Loucy (cell line): ENCODE results near the gene SPINT2.

ENCODE experiments used
- H2AFZ ChIP-seq: fragments of 200-600 bp; sonication (generic); 2 replicates; pipeline ENCODE4 v1.6.0; 2016; ENCODE audit warnings: antibody characterized with exemption, mild to moderate bottlenecking, low read length, moderate library complexity
- H3F3A ChIP-seq: fragments of 200-600 bp; 2 replicates; pipeline ENCODE4 v1.6.0; 2016; ENCODE audit warnings: antibody characterized with exemption, low read depth, mild to moderate bottlenecking
- H3K27me3 ChIP-seq: fragments of 200-600 bp; sonication (generic); 2 replicates; pipeline ENCODE4 v1.6.1; 2014; ENCODE audit warnings: low read length, mild to moderate bottlenecking; ENCODE audit not compliant: insufficient read depth, poor library complexity, severe bottlenecking
- H3K36me3 ChIP-seq: fragments of 200-600 bp; sonication (generic); 2 replicates; pipeline ENCODE4 v1.6.1; 2016; ENCODE audit warnings: low read length; ENCODE audit not compliant: insufficient read depth
- H3K4me1 ChIP-seq: fragments of 200-600 bp; sonication (generic); 2 replicates; pipeline ENCODE4 v1.5.1; 2014; ENCODE audit warnings: low read length, mild to moderate bottlenecking; ENCODE audit not compliant: insufficient read depth, poor library complexity, severe bottlenecking
- H3K4me2 ChIP-seq: fragments of 200-600 bp; sonication (generic); 2 replicates; pipeline ENCODE4 v1.6.0; 2014; ENCODE audit warnings: antibody characterized with exemption, low read length, low read depth, mild to moderate bottlenecking; ENCODE audit not compliant: poor library complexity, severe bottlenecking
- H3K4me3 ChIP-seq: fragments of 200-600 bp; sonication (generic); 2 replicates; pipeline ENCODE4 v1.5.1; 2014; ENCODE audit warnings: low read length, mild to moderate bottlenecking, mixed read lengths; ENCODE audit not compliant: poor library complexity, severe bottlenecking
- H3K79me2 ChIP-seq: fragments of 200-600 bp; sonication (generic); 2 replicates; pipeline ENCODE4 v1.6.1; 2014; ENCODE audit warnings: low read length; ENCODE audit not compliant: insufficient read depth
- H3K9ac ChIP-seq: fragments of 200-600 bp; sonication (generic); 2 replicates; pipeline ENCODE4 v1.6.0; 2014; ENCODE audit warnings: mild to moderate bottlenecking, low read depth, low read length, moderate library complexity; ENCODE audit not compliant: poor library complexity, severe bottlenecking
- H3K9me2 ChIP-seq: fragments of 200-600 bp; sonication (generic); replicated peaks from 2 replicates; pipeline ENCODE4 v1.6.1; 2016; ENCODE audit warnings: low read depth, low read length, mixed read lengths
- H3K9me3 ChIP-seq: fragments of 200-600 bp; sonication (generic); 2 replicates; pipeline ENCODE4 v1.6.1; 2014; ENCODE audit warnings: mild to moderate bottlenecking, antibody characterized with exemption, low read length, low read depth; ENCODE audit not compliant: insufficient read depth
- H4K20me1 ChIP-seq: fragments of 200-600 bp; sonication (generic); 2 replicates; pipeline ENCODE4 v1.6.0; 2014; ENCODE audit warnings: antibody characterized with exemption, low read length, mild to moderate bottlenecking; ENCODE audit not compliant: insufficient read depth, poor library complexity, severe bottlenecking
- EZH2phosphoT487 ChIP-seq: fragments of 200-600 bp; IDR thresholded peaks from 2 replicates; pipeline ENCODE4 v1.6.1; 2018; ENCODE audit warnings: antibody characterized with exemption, mild to moderate bottlenecking, moderate library complexity, borderline replicate concordance
- TF ChIP-seq, protein P1 (sequence below): fragments of 200-600 bp; sonication (generic); conservative IDR thresholded peaks from 2 replicates; pipeline ENCODE4 v1.5.1; 2014; ENCODE audit warnings: mild to moderate bottlenecking, antibody characterized with exemption, low read length

Gene SPINT2

DNA sequence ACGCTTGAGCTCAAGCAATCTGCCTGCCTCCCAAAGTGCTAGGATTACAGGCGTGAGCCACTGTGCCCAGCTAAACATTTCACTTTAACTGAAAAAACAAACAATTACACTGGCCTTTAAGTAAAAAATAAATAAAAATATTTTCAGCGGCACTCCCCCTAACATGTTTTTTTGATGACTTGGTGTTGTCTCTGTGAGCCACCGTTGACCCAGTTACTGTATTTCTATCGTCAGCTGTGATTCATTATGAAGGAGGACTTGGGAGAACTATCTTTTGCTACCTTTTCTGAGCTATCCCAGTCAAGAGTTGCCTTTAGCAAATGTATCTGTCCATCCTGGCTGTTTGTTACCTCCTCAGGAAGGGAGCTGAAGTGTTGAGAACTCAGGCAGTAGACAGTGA lies 21.2 kb downstream of the SPINT2 start:
- no peaks in the 10 kb centered on the region for H3K27me3 ChIP-seq
- H2AFZ ChIP-seq: no peak overlapping the region
- H3K4me1 ChIP-seq: peaks cover 20% of the 10 kb centered on the region
- no peak overlapping the region for H3K4me3 ChIP-seq
- H3K4me2 ChIP-seq: no peak overlapping the region
- H3K36me3 ChIP-seq: peaks cover 64% of the 10 kb centered on the region; the same call in 1 of the 2 replicates
- no peaks in the 10 kb centered on the region for H3K9me3 ChIP-seq
- H3K9me2 ChIP-seq: no peaks in the 10 kb centered on the region
- peaks cover 6% of the 10 kb centered on the region for H4K20me1 ChIP-seq
- TF ChIP-seq EZH2phosphoT487: no peak
- TF ChIP-seq, protein P1, sequence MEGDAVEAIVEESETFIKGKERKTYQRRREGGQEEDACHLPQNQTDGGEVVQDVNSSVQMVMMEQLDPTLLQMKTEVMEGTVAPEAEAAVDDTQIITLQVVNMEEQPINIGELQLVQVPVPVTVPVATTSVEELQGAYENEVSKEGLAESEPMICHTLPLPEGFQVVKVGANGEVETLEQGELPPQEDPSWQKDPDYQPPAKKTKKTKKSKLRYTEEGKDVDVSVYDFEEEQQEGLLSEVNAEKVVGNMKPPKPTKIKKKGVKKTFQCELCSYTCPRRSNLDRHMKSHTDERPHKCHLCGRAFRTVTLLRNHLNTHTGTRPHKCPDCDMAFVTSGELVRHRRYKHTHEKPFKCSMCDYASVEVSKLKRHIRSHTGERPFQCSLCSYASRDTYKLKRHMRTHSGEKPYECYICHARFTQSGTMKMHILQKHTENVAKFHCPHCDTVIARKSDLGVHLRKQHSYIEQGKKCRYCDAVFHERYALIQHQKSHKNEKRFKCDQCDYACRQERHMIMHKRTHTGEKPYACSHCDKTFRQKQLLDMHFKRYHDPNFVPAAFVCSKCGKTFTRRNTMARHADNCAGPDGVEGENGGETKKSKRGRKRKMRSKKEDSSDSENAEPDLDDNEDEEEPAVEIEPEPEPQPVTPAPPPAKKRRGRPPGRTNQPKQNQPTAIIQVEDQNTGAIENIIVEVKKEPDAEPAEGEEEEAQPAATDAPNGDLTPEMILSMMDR: no peak
- H3K9ac ChIP-seq: no peak overlapping the region
- no peaks in the 10 kb centered on the region for H3F3A ChIP-seq
- H3K79me2 ChIP-seq: peaks cover 39% of the 10 kb centered on the region; the same call in 1 of the 2 replicates

DNA sequence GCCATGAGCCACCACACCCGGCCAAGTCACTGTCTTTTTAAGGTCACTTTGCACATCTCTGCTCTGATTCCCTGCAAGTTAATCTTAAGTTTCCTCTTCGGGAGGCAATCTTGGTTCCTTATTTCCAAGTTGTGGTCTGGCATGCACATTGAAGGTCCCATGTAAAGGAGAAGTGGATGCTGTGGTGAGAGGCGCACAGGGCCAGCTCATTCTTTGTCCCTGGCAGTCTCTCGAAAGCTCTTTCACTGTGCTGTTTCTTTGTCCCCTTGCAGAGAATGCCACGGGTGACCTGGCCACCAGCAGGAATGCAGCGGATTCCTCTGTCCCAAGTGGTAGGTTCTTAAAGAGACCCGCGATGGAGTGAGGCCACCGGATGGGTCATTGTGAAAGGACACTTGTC lies 23.2 kb downstream of the SPINT2 start:
- Histone ChIP-seq H3K9me2 (no peaks in the 10 kb centered on the region), H2AFZ (no peak overlapping the region), H3K9ac (no peak overlapping the region), H3K4me2 (no peak overlapping the region), H3K9me3 (no peaks in the 10 kb centered on the region), H3K27me3 (no peaks in the 10 kb centered on the region), H3F3A (no peaks in the 10 kb centered on the region), H3K4me3 (no peak overlapping the region), H3K4me1 (peaks cover 2% of the 10 kb centered on the region), H3K79me2 (peaks cover 19% of the 10 kb centered on the region; the same call in 1 of the 2 replicates), H4K20me1 (no peaks in the 10 kb centered on the region), H3K36me3 (peaks cover 81% of the 10 kb centered on the region; the same call in 1 of the 2 replicates)
- TF ChIP-seq, protein P1: no peak
- no peak for TF ChIP-seq EZH2phosphoT487

DNA sequence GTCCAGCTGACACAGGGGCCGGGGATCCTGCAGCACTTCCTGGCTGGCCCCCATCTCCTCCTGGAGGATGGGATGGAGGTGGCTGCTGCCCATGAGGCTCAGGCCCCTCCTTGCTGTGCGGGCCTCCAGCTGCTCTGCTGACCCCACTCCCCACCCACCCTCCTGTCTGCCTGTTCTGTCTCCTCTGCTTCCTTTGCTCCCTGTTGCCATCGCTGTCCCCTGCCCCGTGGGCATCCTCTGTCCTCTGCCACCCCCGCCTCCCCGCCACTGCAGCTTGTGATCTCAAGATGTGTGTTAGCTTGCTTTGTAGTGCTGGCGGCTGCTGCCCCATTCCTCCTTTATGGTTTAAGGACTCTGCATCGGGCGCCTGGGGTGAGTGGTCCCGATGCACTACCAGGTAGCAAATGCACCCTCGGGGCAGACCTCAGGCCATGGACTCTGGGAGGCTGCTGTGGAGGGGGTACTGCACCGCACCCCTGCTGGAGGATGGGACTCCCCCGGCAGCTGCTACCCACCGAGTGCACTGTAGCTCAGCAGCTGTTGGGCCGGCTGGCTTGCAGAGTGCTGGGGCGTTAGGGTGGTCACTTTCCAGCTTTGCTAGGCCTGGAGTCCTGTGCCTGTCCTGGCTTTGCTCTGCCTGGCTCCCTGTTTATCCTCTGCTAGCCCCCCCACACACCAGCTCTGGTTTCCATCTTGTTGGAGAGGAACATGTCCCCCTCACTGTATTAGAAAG lies 23.9 kb downstream of the SPINT2 start:
- Histone ChIP-seq H3K27me3 (no peaks in the 10 kb centered on the region), H4K20me1 (no peaks in the 10 kb centered on the region), H3K36me3 (peaks cover 88% of the 10 kb centered on the region; the same call in 1 of the 2 replicates), H3K9ac (no peak overlapping the region), H2AFZ (no peak overlapping the region), H3K9me2 (no peaks in the 10 kb centered on the region), H3K4me2 (no peak overlapping the region), H3K4me1 (no peaks in the 10 kb centered on the region), H3K4me3 (no peak overlapping the region), H3F3A (no peaks in the 10 kb centered on the region), H3K79me2 (peaks cover 12% of the 10 kb centered on the region; the same call in 1 of the 2 replicates), H3K9me3 (no peaks in the 10 kb centered on the region)
- TF ChIP-seq, protein P1: no peak
- no peak for TF ChIP-seq EZH2phosphoT487
